Adrenal gland (tissue), 5 donors: ENCODE measurements around the gene UVSSA.

Experiments used
- CTCF ChIP-seq, 6 experiments: fragments of 450-650 bp in 4 of 6; fragments of 200-600 bp in 2 of 6; sonication (generic) in 1 of 6; IDR thresholded peaks; 1 replicate in 5 of 6; 2 replicates in 1 of 6; pipeline versions ENCODE4 v1.5.1 to v1.8.0; 2016 to 2021; ENCODE audit warnings: antibody characterized with exemption in 6 of 6, mild to moderate bottlenecking in 2 of 6, moderate library complexity in 1 of 6
- POLR2A ChIP-seq, 2 donors: fragments of 450-650 bp; IDR thresholded peaks; one replicate each; pipeline ENCODE4 v1.6.1; 2017; ENCODE audit warnings: antibody characterized with exemption in 2 of 2, mild to moderate bottlenecking in 2 of 2, moderate library complexity in 1 of 2
- donor health status: DM: no; HTN: no; CAD: no.

- no peak for TF ChIP-seq CTCF (IDR thresholded peaks at IDR 0.05)
- no peak for TF ChIP-seq POLR2A (IDR thresholded peaks at IDR 0.05)
Measured at GRCh38 chr4:1409079-1409478, 62.1 kb downstream of the UVSSA start.
